Measurements from ENCODE around the gene TNN. TPM values are rescaled to one million over a fixed set of nuclear protein-coding genes. Genes with fewer than 3 reads are reported as not detected.
A peak's percentile ranks its signal among the peaks of the same experiment; 100 is the strongest.

TNN gene
- total and polyA plus RNA-seq, 2 donors from 2014 or later, result 0.26 TPM; not detected in 1

- no peak overlapping the region for H3K9ac ChIP-seq (ENCODE audit: low read length in 3 of 3)
- H3K4me1 ChIP-seq (ENCODE audit: control insufficient read depth in 2 of 3, insufficient read depth in 2 of 3, low read depth in 1 of 3, low read length in 3 of 3), result no peaks in the 10 kb centered on the region
- no peak for TF ChIP-seq CTCF (IDR thresholded peaks at IDR 0.05; ENCODE audit: borderline replicate concordance, extremely low read depth, insufficient read depth)
- intact Hi-C loops (cut with DNase I), result no loop called here
- FAIRE-seq, result no peak
- no peaks in the 10 kb centered on the region for H3K9me3 ChIP-seq (ENCODE audit: control insufficient read depth in 2 of 3, insufficient read depth in 1 of 3, low read length in 3 of 3)
- no peaks in the 10 kb centered on the region for H3K27me3 ChIP-seq (ENCODE audit: control insufficient read depth, insufficient read depth, low read length)
- no peak overlapping the region for H3K4me3 ChIP-seq (ENCODE audit: low read length in 3 of 3)
- no peak for DNase-seq
- H3K36me3 ChIP-seq (ENCODE audit: control insufficient read depth in 2 of 3, insufficient read depth in 3 of 3, low read length in 3 of 3), result no peaks in the 10 kb centered on the region
- H3K27ac ChIP-seq (ENCODE audit: low read depth in 2 of 2, low read length in 2 of 2), result no peak overlapping the region
Observed at GRCh38 chr1:175062339-175062738, 5.3 kb upstream of the TNN start.

- Histone ChIP-seq H3K4me1 (ENCODE audit: control insufficient read depth in 2 of 3, insufficient read depth in 2 of 3, low read depth in 1 of 3, low read length in 3 of 3) (no peaks in the 10 kb centered on the region), H3K9me3 (ENCODE audit: control insufficient read depth in 2 of 3, insufficient read depth in 1 of 3, low read length in 3 of 3) (no peaks in the 10 kb centered on the region), H3K9ac (ENCODE audit: low read length in 3 of 3) (no peak overlapping the region), H3K4me3 (ENCODE audit: low read length in 3 of 3) (no peak overlapping the region), H3K27ac (ENCODE audit: low read depth in 2 of 2, low read length in 2 of 2) (no peak overlapping the region), H3K27me3 (ENCODE audit: control insufficient read depth, insufficient read depth, low read length) (no peaks in the 10 kb centered on the region), H3K36me3 (ENCODE audit: control insufficient read depth in 2 of 3, insufficient read depth in 3 of 3, low read length in 3 of 3) (no peaks in the 10 kb centered on the region)
- intact Hi-C loops (cut with DNase I), result no loop called here
- TF ChIP-seq CTCF (IDR thresholded peaks at IDR 0.05; ENCODE audit: borderline replicate concordance, extremely low read depth, insufficient read depth), result no peak
- DNase-seq (peak in 2 of 5 donors; percentile 4 to 26), FAIRE-seq (no peak)
Observed at GRCh38 chr1:175062858-175063257, 4.8 kb upstream of the TNN start.

- H3K9ac ChIP-seq (ENCODE audit: low read length in 3 of 3), result no peak overlapping the region
- intact Hi-C loops (cut with DNase I), result no loop called here
- FAIRE-seq (no peak), DNase-seq (no peak)
- no peaks in the 10 kb centered on the region for H3K36me3 ChIP-seq (ENCODE audit: control insufficient read depth in 2 of 3, insufficient read depth in 3 of 3, low read length in 3 of 3)
- no peak overlapping the region for H3K27ac ChIP-seq (ENCODE audit: low read depth in 2 of 2, low read length in 2 of 2)
- H3K27me3 ChIP-seq (ENCODE audit: control insufficient read depth, insufficient read depth, low read length), result no peaks in the 10 kb centered on the region
- H3K4me3 ChIP-seq (ENCODE audit: low read length in 3 of 3), result no peak overlapping the region
- no peaks in the 10 kb centered on the region for H3K9me3 ChIP-seq (ENCODE audit: control insufficient read depth in 2 of 3, insufficient read depth in 1 of 3, low read length in 3 of 3)
- peaks cover 0 to 3% (median 0%) of the 10 kb centered on the region in 3 donors for H3K4me1 ChIP-seq (ENCODE audit: control insufficient read depth in 2 of 3, insufficient read depth in 2 of 3, low read depth in 1 of 3, low read length in 3 of 3)
- no peak for TF ChIP-seq CTCF (IDR thresholded peaks at IDR 0.05; ENCODE audit: borderline replicate concordance, extremely low read depth, insufficient read depth)
Observed at GRCh38 chr1:175070818-175071217, 3.2 kb downstream of the TNN start.

GRCh38 chr1:175071276-175071943 is 3.8 kb downstream of the TNN start:
- FAIRE-seq (no peak), DNase-seq (no peak)
- Histone ChIP-seq H3K27me3 (ENCODE audit: control insufficient read depth, insufficient read depth, low read length) (no peaks in the 10 kb centered on the region), H3K9ac (ENCODE audit: low read length in 3 of 3) (no peak overlapping the region), H3K4me3 (ENCODE audit: low read length in 3 of 3) (no peak overlapping the region), H3K4me1 (ENCODE audit: control insufficient read depth in 2 of 3, insufficient read depth in 2 of 3, low read depth in 1 of 3, low read length in 3 of 3) (peaks cover 0 to 3% (median 0%) of the 10 kb centered on the region in 3 donors), H3K27ac (ENCODE audit: low read depth in 2 of 2, low read length in 2 of 2) (no peak overlapping the region), H3K36me3 (ENCODE audit: control insufficient read depth in 2 of 3, insufficient read depth in 3 of 3, low read length in 3 of 3) (no peaks in the 10 kb centered on the region), H3K9me3 (ENCODE audit: control insufficient read depth in 2 of 3, insufficient read depth in 1 of 3, low read length in 3 of 3) (no peaks in the 10 kb centered on the region)
- intact Hi-C loops (cut with DNase I), result no loop called here
- no peak for TF ChIP-seq CTCF (IDR thresholded peaks at IDR 0.05; ENCODE audit: borderline replicate concordance, extremely low read depth, insufficient read depth)
